ENCODE data around the gene C11orf21. TPM values are rescaled to one million over a fixed set of nuclear protein-coding genes. Genes with fewer than 3 reads are reported as not detected.

Gene C11orf21
- polyA plus RNA-seq, 1 of the 3 experiments (the other 2 are of a cell fraction) = 0.03 TPM

DNA sequence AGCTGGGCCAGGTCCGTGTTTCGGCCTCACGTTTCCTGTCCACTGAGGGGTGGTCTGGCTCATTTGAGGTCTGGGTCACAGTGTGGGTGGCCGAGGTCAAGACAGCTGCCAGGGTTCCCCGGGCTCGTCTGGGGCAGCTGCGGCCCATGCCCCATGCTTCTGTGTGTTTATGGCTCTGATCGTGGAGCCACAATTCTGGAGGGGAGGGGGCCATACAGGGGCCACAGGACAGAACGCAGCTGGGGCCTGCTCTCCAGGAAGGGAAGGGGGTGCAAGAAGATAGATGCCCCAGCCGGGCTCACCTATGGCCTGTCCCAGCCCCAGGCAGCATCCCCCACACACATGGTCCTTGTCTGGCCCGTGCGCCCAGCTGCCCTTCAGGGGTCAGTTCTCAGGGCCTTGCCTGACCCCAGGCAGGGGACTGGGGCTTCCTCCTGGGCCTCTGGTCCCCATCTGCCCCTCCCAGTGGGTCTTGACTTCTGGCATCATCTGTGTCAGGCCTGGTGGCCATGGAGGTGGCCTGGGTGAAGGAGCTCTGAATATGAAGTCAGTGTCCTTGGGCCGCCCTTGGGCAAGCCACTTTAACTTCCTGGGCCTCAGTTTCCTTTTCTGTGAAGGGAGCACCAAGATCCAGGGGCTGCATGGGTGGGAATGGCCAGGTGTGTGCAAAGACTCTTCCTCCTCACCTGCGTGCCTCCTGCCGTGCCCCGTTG is 8.5 kb upstream of the C11orf21 start:
- no peak overlapping the region for H3K4me3 ChIP-seq (ENCODE audit: low read depth in 2 of 2, low read length in 1 of 2)
- no peak for DNase-seq
- no peaks in the 10 kb centered on the region for H3K27me3 ChIP-seq (ENCODE audit: insufficient read depth)
- H3K9me2 ChIP-seq = no peaks in the 10 kb centered on the region
- H3K9me3 ChIP-seq = no peaks in the 10 kb centered on the region
- WGBS (ENCODE audit: low lambda C conversion rate) = 81% methylated on average over 7 of the region's 16 CpGs
- TF ChIP-seq, protein P1, sequence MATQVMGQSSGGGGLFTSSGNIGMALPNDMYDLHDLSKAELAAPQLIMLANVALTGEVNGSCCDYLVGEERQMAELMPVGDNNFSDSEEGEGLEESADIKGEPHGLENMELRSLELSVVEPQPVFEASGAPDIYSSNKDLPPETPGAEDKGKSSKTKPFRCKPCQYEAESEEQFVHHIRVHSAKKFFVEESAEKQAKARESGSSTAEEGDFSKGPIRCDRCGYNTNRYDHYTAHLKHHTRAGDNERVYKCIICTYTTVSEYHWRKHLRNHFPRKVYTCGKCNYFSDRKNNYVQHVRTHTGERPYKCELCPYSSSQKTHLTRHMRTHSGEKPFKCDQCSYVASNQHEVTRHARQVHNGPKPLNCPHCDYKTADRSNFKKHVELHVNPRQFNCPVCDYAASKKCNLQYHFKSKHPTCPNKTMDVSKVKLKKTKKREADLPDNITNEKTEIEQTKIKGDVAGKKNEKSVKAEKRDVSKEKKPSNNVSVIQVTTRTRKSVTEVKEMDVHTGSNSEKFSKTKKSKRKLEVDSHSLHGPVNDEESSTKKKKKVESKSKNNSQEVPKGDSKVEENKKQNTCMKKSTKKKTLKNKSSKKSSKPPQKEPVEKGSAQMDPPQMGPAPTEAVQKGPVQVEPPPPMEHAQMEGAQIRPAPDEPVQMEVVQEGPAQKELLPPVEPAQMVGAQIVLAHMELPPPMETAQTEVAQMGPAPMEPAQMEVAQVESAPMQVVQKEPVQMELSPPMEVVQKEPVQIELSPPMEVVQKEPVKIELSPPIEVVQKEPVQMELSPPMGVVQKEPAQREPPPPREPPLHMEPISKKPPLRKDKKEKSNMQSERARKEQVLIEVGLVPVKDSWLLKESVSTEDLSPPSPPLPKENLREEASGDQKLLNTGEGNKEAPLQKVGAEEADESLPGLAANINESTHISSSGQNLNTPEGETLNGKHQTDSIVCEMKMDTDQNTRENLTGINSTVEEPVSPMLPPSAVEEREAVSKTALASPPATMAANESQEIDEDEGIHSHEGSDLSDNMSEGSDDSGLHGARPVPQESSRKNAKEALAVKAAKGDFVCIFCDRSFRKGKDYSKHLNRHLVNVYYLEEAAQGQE (IDR thresholded peaks at IDR 0.05; ENCODE audit: low read depth, low read length) = no peak
- TF ChIP-seq, protein P2, sequence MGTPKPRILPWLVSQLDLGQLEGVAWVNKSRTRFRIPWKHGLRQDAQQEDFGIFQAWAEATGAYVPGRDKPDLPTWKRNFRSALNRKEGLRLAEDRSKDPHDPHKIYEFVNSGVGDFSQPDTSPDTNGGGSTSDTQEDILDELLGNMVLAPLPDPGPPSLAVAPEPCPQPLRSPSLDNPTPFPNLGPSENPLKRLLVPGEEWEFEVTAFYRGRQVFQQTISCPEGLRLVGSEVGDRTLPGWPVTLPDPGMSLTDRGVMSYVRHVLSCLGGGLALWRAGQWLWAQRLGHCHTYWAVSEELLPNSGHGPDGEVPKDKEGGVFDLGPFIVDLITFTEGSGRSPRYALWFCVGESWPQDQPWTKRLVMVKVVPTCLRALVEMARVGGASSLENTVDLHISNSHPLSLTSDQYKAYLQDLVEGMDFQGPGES (IDR thresholded peaks at IDR 0.05; ENCODE audit: low read depth, low read length) = no peak
- no peak for TF ChIP-seq GATA2 (CRISPR knock-in tag; IDR thresholded peaks at IDR 0.05)
- H4K20me1 ChIP-seq (ENCODE audit: insufficient read depth) = no peaks in the 10 kb centered on the region
- H3K27ac ChIP-seq (ENCODE audit: low read depth in 2 of 2, low read length in 1 of 2) = no peak overlapping the region
- CTCF ChIA-PET = interaction anchor here (0.6 to 10.5 kb wide), 6 partner anchors 89 to 244 kb away, joined by 3 to 101 read pairs (median 4); no protein-coding TSS in a partner anchor
- H3K36me3 ChIP-seq (replicated peaks in 1 of 2; ENCODE audit: control insufficient read depth in 1 of 2, insufficient read depth in 2 of 2, low read length in 1 of 2) = no peaks in the 10 kb centered on the region
- no peak overlapping the region for H3K9ac ChIP-seq
- H2AFZ ChIP-seq (ENCODE audit: low read depth) = no peak overlapping the region
- H3K4me1 ChIP-seq (ENCODE audit: control insufficient read depth in 1 of 2, insufficient read depth in 2 of 2, low read depth in 1 of 2, low read length in 1 of 2) = peaks cover 32 to 35% of the 10 kb centered on the region in 2 experiments; a peak in 3 of 4 replicates
- peaks cover 4% of the 10 kb centered on the region for H3F3A ChIP-seq (replicated peaks; ENCODE audit: insufficient read depth)
- POLR2A ChIA-PET = interaction anchor here (1.5 kb wide), 1 partner anchor 67 kb away, joined by 5 read pairs; no protein-coding TSS in a partner anchor
- no peaks in the 10 kb centered on the region for H3K79me2 ChIP-seq (ENCODE audit: insufficient read depth)
- no peak overlapping the region for H3K4me2 ChIP-seq

DNA sequence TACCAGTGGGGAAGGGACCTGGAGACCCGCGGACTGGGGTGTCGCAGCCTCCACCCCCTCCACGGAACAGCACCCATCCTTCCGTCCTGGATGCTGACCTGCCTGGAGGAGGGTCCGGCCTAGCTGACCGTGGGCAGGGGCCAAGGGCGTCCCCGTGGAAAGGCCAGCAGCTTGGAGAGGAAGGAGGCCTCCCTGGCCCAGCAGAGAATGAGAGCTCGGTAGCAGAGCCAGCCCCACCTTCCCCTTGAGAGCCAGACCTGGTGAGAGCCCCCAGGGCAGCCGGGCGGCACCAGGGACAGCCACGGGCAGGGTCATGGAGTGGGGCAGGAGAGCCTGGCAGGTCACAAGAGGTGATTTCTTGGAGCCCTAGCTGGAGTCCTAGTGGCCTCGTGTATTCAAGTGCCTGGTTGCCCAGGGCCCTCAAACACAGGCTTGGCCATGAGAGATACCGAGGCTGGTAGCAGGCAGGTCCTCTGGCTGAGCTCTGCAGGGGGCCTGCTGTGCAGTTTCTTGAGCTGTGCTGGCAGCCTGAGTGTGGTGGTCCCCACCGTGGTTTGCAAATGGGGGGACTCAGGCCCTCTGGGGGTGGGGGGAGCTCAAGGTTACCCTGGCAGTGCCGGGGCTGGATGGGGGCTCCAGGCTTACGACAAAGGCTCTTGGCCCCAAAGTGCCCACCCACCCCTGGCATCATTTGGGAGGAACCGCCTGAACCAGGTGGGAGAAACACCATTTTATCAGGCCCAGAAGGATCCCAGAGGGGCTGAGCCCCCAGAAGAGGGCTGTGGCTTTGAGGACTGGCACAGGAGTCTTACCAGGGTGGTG is 7.7 kb upstream of the C11orf21 start:
- H4K20me1 ChIP-seq (ENCODE audit: insufficient read depth) = no peaks in the 10 kb centered on the region
- no peaks in the 10 kb centered on the region for H3K27me3 ChIP-seq (ENCODE audit: insufficient read depth)
- TF ChIP-seq GATA2 (CRISPR knock-in tag; IDR thresholded peaks at IDR 0.05) = no peak
- TF ChIP-seq TEAD4 (IDR thresholded peaks at IDR 0.05; ENCODE audit: borderline replicate concordance, insufficient read depth) = no peak
- no peak for TF ChIP-seq NFIC (IDR thresholded peaks at IDR 0.05; ENCODE audit: borderline replicate concordance)
- TF ChIP-seq TAF1 (IDR thresholded peaks at IDR 0.05; ENCODE audit: borderline replicate concordance, low read depth, low read length) = no peak
- no peak for TF ChIP-seq RFX5 (IDR thresholded peaks at IDR 0.05; ENCODE audit: low read length)
- TF ChIP-seq FOSL2 (IDR thresholded peaks at IDR 0.05; ENCODE audit: borderline replicate concordance, low read depth) = no peak
- TF ChIP-seq, protein P1 (IDR thresholded peaks at IDR 0.05; ENCODE audit: low read depth, low read length) = no peak
- TF ChIP-seq, protein P3, sequence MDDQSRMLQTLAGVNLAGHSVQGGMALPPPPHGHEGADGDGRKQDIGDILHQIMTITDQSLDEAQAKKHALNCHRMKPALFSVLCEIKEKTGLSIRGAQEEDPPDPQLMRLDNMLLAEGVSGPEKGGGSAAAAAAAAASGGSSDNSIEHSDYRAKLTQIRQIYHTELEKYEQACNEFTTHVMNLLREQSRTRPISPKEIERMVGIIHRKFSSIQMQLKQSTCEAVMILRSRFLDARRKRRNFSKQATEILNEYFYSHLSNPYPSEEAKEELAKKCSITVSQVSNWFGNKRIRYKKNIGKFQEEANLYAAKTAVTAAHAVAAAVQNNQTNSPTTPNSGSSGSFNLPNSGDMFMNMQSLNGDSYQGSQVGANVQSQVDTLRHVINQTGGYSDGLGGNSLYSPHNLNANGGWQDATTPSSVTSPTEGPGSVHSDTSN (IDR thresholded peaks at IDR 0.05) = no peak
- no peak for TF ChIP-seq EZH2phosphoT487 (IDR thresholded peaks at IDR 0.05; ENCODE audit: borderline replicate concordance, low read depth)
- no peak for TF ChIP-seq ELF1 (IDR thresholded peaks at IDR 0.05)
- TF ChIP-seq CHD2 (IDR thresholded peaks at IDR 0.05; ENCODE audit: low read length, partially characterized antibody) = no peak
- no peak for TF ChIP-seq YY1 (IDR thresholded peaks at IDR 0.05; ENCODE audit: low read depth)
- no peak overlapping the region for H3K27ac ChIP-seq (ENCODE audit: low read depth in 2 of 2, low read length in 1 of 2)
- ChIA-PET CTCF (interaction anchor here (0.6 to 10.5 kb wide), 5 partner anchors 90 to 245 kb away, joined by 3 to 101 read pairs (median 5); no protein-coding TSS in a partner anchor), POLR2A (interaction anchor here (1.5 kb wide), 1 partner anchor 67 kb away, joined by 5 read pairs; no protein-coding TSS in a partner anchor)
- H3K4me3 ChIP-seq (ENCODE audit: low read depth in 2 of 2, low read length in 1 of 2) = no peak overlapping the region
- H3K4me2 ChIP-seq = no peak overlapping the region
- no peak overlapping the region for H2AFZ ChIP-seq (ENCODE audit: low read depth)
- no peaks in the 10 kb centered on the region for H3K9me2 ChIP-seq
- H3K79me2 ChIP-seq (ENCODE audit: insufficient read depth) = no peaks in the 10 kb centered on the region
- H3K4me1 ChIP-seq (ENCODE audit: control insufficient read depth in 1 of 2, insufficient read depth in 2 of 2, low read depth in 1 of 2, low read length in 1 of 2) = peaks cover 28 to 30% of the 10 kb centered on the region in 2 experiments; a peak in 3 of 4 replicates
- peaks cover 4% of the 10 kb centered on the region for H3F3A ChIP-seq (replicated peaks; ENCODE audit: insufficient read depth)
- no peak overlapping the region for H3K9ac ChIP-seq
- WGBS (ENCODE audit: low lambda C conversion rate) = 73% methylated on average over 5 of the region's 19 CpGs
- H3K36me3 ChIP-seq (replicated peaks in 1 of 2; ENCODE audit: control insufficient read depth in 1 of 2, insufficient read depth in 2 of 2, low read length in 1 of 2) = no peaks in the 10 kb centered on the region
- no peaks in the 10 kb centered on the region for H3K9me3 ChIP-seq
- DNase-seq = no peak
